ENCODE data around the gene AGPAT2. TPM values are rescaled to one million over a fixed set of nuclear protein-coding genes. Genes with fewer than 3 reads are reported as not detected.

Gene AGPAT2
- total RNA-seq, 1 donor from 2014 or later, result 36.4 TPM

DNA sequence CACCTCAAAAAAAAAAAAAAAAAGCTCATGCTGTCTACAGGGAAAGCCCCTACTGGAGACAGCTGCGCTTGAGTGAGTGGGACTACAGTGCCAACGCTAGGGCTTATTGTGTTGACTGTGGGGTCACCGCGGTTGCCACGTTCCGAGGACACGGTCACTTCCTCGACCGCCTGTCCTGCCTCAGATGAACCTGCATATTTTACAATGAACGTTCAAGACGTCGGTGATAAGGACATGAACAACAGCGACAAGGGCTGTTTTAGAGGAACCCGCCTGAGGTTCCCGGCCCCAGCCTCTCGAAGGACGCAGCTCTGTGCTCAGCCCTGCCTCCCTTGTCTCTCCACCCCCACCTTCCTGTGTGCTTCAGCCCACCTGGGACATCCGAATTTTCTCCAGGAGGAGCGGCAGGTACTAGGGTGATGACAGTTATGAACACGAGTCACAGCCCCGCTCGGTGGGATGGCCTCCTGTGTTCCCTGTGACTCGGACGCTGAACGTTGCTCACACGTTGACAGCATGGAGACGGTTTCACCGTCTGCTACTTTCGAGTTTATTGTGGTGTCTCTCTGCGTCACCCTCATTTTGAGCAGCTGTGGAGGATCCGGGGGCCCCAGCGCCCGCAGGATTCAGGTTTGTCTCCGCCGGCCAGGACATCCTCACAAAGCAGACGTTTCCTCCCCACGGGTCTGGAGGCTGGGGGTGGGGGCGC is 13.9 kb upstream of the AGPAT2 start:
- H3K4me3 Mint-ChIP-seq (ENCODE audit: unreplicated experiment), result no peak overlapping the region
- H3K27ac Mint-ChIP-seq (ENCODE audit: unreplicated experiment), result no peak overlapping the region
- H3K36me3 Mint-ChIP-seq (ENCODE audit: unreplicated experiment), result no peaks in the 10 kb centered on the region

DNA sequence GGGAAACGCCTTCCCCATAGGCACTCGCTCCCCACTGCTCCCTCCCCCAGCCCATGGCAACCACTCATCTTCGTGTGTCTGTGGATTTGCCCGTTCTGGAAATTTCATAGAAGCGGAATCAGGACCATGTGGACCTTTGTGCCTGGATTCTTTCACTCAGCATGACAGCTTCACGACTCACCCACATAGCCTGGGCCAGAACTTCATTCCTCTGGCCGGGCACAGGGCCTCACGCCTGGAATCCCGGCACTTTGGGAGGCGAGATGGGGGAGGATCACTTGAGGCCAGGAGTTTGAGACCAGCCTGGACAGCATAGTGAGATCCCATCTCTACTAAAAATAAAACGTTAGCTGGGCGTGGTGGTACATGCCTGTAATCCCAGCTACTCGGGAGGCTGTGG is 13.0 kb upstream of the AGPAT2 start:
- Mint-ChIP-seq H3K36me3 (ENCODE audit: unreplicated experiment) (no peaks in the 10 kb centered on the region), H3K4me1 (ENCODE audit: unreplicated experiment) (peaks cover 4% of the 10 kb centered on the region), H3K4me3 (ENCODE audit: unreplicated experiment) (no peak overlapping the region), H3K27me3 (ENCODE audit: unreplicated experiment) (peaks cover 15% of the 10 kb centered on the region), H3K9me3 (ENCODE audit: unreplicated experiment) (no peaks in the 10 kb centered on the region), H3K27ac (ENCODE audit: unreplicated experiment) (no peak overlapping the region)
- no peak for DNase-seq (ENCODE audit: extremely low spot score, unreplicated experiment)
- TF ChIP-seq, protein P1, sequence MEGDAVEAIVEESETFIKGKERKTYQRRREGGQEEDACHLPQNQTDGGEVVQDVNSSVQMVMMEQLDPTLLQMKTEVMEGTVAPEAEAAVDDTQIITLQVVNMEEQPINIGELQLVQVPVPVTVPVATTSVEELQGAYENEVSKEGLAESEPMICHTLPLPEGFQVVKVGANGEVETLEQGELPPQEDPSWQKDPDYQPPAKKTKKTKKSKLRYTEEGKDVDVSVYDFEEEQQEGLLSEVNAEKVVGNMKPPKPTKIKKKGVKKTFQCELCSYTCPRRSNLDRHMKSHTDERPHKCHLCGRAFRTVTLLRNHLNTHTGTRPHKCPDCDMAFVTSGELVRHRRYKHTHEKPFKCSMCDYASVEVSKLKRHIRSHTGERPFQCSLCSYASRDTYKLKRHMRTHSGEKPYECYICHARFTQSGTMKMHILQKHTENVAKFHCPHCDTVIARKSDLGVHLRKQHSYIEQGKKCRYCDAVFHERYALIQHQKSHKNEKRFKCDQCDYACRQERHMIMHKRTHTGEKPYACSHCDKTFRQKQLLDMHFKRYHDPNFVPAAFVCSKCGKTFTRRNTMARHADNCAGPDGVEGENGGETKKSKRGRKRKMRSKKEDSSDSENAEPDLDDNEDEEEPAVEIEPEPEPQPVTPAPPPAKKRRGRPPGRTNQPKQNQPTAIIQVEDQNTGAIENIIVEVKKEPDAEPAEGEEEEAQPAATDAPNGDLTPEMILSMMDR (IDR thresholded peaks at IDR 0.05), result no peak

More for the DNA sequence above, 13.9 kb upstream of the AGPAT2 start:
- TF ChIP-seq, protein P1 (IDR thresholded peaks at IDR 0.05), result no peak
- Mint-ChIP-seq H3K4me1 (ENCODE audit: unreplicated experiment) (peaks cover 2% of the 10 kb centered on the region), H3K27me3 (ENCODE audit: unreplicated experiment) (peaks cover 17% of the 10 kb centered on the region), H3K9me3 (ENCODE audit: unreplicated experiment) (no peaks in the 10 kb centered on the region)
- no peak for DNase-seq (ENCODE audit: extremely low spot score, unreplicated experiment)

DNA sequence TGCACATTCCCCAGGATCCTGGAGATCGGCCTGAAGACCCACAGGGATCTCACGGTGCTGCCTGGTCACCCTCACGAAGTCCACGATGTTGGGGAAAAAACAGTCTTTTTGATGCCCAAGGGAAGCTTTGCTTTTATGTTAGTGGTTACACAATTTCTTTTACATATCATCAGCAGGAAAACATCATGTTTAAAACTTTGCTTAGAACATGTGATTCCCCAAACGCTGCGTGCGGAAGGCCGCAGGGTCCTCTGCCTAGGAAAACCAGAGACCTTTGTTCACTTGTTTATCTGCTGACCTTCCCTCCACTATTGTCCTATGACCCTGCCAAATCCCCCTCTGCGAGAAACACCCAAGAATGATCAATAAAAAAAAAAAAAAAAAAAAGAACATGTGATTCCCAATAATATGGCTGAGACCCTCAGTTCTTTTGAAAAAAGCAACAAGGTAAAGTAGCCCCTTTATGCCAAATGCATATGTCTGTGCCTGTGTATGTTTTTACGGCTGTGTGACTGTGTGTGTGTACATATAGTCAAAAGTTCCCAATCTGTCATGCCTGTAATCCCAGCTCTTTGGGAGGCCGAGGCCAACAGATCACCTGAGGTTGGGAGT is 11.5 kb upstream of the AGPAT2 start:
- no peak for DNase-seq (ENCODE audit: extremely low spot score, unreplicated experiment)
- H3K4me3 Mint-ChIP-seq (ENCODE audit: unreplicated experiment), result no peak overlapping the region
- H3K36me3 Mint-ChIP-seq (ENCODE audit: unreplicated experiment), result no peaks in the 10 kb centered on the region
- H3K4me1 Mint-ChIP-seq (ENCODE audit: unreplicated experiment), result peaks cover 5% of the 10 kb centered on the region
- TF ChIP-seq, protein P1 (IDR thresholded peaks at IDR 0.05), result no peak
- H3K9me3 Mint-ChIP-seq (ENCODE audit: unreplicated experiment), result no peaks in the 10 kb centered on the region
- peaks cover 13% of the 10 kb centered on the region for H3K27me3 Mint-ChIP-seq (ENCODE audit: unreplicated experiment)
- no peak overlapping the region for H3K27ac Mint-ChIP-seq (ENCODE audit: unreplicated experiment)

DNA sequence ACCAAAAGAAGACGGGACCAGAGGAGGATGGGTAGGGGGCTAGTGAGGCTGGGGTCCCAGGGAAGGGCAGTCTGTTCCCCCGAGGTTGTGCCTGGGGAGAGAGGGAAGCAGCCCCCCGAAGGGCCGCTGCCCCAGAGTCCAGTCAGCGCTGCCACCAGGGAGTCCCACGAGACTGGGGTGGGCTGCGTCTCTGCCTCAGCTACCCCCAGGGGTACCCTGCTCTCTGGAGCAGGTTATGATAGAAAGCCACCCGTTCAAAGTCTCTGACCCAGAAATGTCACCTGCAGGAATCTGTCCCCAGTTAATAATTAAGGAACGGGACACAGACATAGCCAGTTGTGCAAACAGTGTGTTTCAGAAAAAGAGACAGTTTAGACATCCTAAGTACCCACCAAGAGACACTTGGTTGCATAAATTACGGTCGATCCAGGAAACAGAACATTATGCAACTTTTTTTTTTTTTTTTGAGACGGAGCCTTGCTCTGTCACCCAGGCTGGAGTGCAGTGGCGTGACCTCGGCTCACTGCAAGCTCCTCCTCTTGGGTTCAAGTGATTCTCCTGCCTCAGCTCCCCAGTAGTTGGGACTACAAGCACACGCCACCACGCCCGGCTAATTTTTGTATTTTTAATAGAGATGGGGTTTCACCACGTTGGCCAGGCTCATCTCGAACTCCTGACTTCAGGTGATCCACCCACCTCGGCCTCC is 10.7 kb upstream of the AGPAT2 start:
- no peaks in the 10 kb centered on the region for H3K9me3 Mint-ChIP-seq (ENCODE audit: unreplicated experiment)
- peaks cover 9% of the 10 kb centered on the region for H3K4me1 Mint-ChIP-seq (ENCODE audit: unreplicated experiment)
- DNase-seq (ENCODE audit: extremely low spot score, unreplicated experiment), result no peak
- H3K27ac Mint-ChIP-seq (ENCODE audit: unreplicated experiment), result no peak overlapping the region
- no peaks in the 10 kb centered on the region for H3K36me3 Mint-ChIP-seq (ENCODE audit: unreplicated experiment)
- H3K4me3 Mint-ChIP-seq (ENCODE audit: unreplicated experiment), result no peak overlapping the region
- TF ChIP-seq, protein P1 (IDR thresholded peaks at IDR 0.05), result no peak
- H3K27me3 Mint-ChIP-seq (ENCODE audit: unreplicated experiment), result peaks cover 13% of the 10 kb centered on the region

Measured in osteocyte (in vitro differentiated cells).